GM12878 (cell line): ENCODE data around the gene ATP13A1.

Experiments used
- BHLHE40 ChIP-seq, 2 experiments: fragments of 450-650 bp in 1 of 2; IDR thresholded peaks; 2 replicates each; pipeline ENCODE4 v1.6.1; 2011 to 2017; ENCODE audit warnings: low read depth in 2 of 2, borderline replicate concordance in 1 of 2, improper control_type of control experiment in 1 of 2, low read length in 1 of 2, mild to moderate bottlenecking in 1 of 2
- BMI1 ChIP-seq: fragments of 450-650 bp; IDR thresholded peaks from 2 replicates; pipeline ENCODE4 v1.6.1; 2016; ENCODE audit warnings: mild to moderate bottlenecking, moderate library complexity, borderline replicate concordance
- EP300 ChIP-seq, 2 experiments: fragments of 150-350 bp in 1 of 2; IDR thresholded peaks; 2 replicates each; pipeline ENCODE4 v1.6.1; 2011 to 2012; ENCODE audit warnings: low read depth in 2 of 2, low read length in 2 of 2, borderline replicate concordance in 1 of 2, improper control_type of control experiment in 1 of 2, inconsistent platforms in 1 of 2; ENCODE audit not compliant: control insufficient read depth in 1 of 2
- EZH2 ChIP-seq: IDR thresholded peaks from 2 replicates; pipeline ENCODE4 v1.6.1; 2012; ENCODE audit warnings: low read depth, mild to moderate bottlenecking, control low read depth, inconsistent platforms, low read length, borderline replicate concordance; ENCODE audit not compliant: control insufficient read depth
- MYB ChIP-seq: fragments of 150-350 bp; IDR thresholded peaks from 2 replicates; pipeline ENCODE4 v1.6.1; 2014; ENCODE audit warnings: mild to moderate bottlenecking, low read depth, low read length, borderline replicate concordance
- NFYB ChIP-seq: IDR thresholded peaks from 2 replicates; pipeline ENCODE4 v1.6.1; 2011; ENCODE audit warnings: low read depth, mild to moderate bottlenecking, low read length, improper control_type of control experiment, moderate library complexity; ENCODE audit not compliant: insufficient read depth
- POLR2A ChIP-seq: IDR thresholded peaks from 2 replicates; pipeline ENCODE4 v1.6.1; 2011; ENCODE audit warnings: low read depth, mild to moderate bottlenecking, low read length
- SREBF2 ChIP-seq: IDR thresholded peaks from 2 replicates; pipeline ENCODE4 v1.6.1; 2012; ENCODE audit warnings: mild to moderate bottlenecking, low read length
- TF ChIP-seq, protein P1 (sequence below): fragments of 450-650 bp; IDR thresholded peaks from 2 replicates; pipeline ENCODE4 v1.6.1; 2017; ENCODE audit warnings: antibody characterized with exemption, mild to moderate bottlenecking, moderate library complexity
- TF ChIP-seq, protein P2 (sequence below), 3 experiments: IDR thresholded peaks in 2 of 3; conservative IDR thresholded peaks in 1 of 3; 2 replicates each; pipeline ENCODE4 v1.5.1; 2011; ENCODE audit warnings: low read depth in 3 of 3, low read length in 3 of 3, mild to moderate bottlenecking in 3 of 3, control low read depth in 2 of 3, moderate library complexity in 2 of 3, inconsistent platforms in 1 of 3, mixed read lengths in 1 of 3; ENCODE audit not compliant: control insufficient read depth in 2 of 3, insufficient read depth in 1 of 3; ENCODE audit errors: extremely low read depth in 1 of 3
- TF ChIP-seq, protein P3 (sequence below): IDR thresholded peaks from 2 replicates; pipeline ENCODE4 v1.6.1; 2011; ENCODE audit warnings: mild to moderate bottlenecking, low read depth, low read length, moderate library complexity; ENCODE audit not compliant: insufficient replicate concordance
- TF ChIP-seq, protein P4 (sequence below): IDR thresholded peaks from 2 replicates; pipeline ENCODE4 v1.6.1; 2012; ENCODE audit warnings: low read length, inconsistent platforms
- TF ChIP-seq, protein P5 (sequence below): IDR thresholded peaks from 2 replicates; pipeline ENCODE4 v1.6.1; 2012; ENCODE audit warnings: low read depth, low read length, improper control_type of control experiment

- peak; percentile 88 for TF ChIP-seq POLR2A
- TF ChIP-seq, protein P1, sequence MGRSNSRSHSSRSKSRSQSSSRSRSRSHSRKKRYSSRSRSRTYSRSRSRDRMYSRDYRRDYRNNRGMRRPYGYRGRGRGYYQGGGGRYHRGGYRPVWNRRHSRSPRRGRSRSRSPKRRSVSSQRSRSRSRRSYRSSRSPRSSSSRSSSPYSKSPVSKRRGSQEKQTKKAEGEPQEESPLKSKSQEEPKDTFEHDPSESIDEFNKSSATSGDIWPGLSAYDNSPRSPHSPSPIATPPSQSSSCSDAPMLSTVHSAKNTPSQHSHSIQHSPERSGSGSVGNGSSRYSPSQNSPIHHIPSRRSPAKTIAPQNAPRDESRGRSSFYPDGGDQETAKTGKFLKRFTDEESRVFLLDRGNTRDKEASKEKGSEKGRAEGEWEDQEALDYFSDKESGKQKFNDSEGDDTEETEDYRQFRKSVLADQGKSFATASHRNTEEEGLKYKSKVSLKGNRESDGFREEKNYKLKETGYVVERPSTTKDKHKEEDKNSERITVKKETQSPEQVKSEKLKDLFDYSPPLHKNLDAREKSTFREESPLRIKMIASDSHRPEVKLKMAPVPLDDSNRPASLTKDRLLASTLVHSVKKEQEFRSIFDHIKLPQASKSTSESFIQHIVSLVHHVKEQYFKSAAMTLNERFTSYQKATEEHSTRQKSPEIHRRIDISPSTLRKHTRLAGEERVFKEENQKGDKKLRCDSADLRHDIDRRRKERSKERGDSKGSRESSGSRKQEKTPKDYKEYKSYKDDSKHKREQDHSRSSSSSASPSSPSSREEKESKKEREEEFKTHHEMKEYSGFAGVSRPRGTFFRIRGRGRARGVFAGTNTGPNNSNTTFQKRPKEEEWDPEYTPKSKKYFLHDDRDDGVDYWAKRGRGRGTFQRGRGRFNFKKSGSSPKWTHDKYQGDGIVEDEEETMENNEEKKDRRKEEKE: no peak
- TF ChIP-seq SREBF2: no peak
- TF ChIP-seq MYB: no peak
- TF ChIP-seq, protein P2, sequence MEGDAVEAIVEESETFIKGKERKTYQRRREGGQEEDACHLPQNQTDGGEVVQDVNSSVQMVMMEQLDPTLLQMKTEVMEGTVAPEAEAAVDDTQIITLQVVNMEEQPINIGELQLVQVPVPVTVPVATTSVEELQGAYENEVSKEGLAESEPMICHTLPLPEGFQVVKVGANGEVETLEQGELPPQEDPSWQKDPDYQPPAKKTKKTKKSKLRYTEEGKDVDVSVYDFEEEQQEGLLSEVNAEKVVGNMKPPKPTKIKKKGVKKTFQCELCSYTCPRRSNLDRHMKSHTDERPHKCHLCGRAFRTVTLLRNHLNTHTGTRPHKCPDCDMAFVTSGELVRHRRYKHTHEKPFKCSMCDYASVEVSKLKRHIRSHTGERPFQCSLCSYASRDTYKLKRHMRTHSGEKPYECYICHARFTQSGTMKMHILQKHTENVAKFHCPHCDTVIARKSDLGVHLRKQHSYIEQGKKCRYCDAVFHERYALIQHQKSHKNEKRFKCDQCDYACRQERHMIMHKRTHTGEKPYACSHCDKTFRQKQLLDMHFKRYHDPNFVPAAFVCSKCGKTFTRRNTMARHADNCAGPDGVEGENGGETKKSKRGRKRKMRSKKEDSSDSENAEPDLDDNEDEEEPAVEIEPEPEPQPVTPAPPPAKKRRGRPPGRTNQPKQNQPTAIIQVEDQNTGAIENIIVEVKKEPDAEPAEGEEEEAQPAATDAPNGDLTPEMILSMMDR (IDR thresholded peaks at IDR 0.05 in 2 of 3, conservative IDR thresholded peaks at IDR 0.05 in 1 of 3; ENCODE audit: control insufficient read depth in 2 of 3, extremely low read depth in 1 of 3, insufficient read depth in 1 of 3, low read depth in 3 of 3, low read length in 3 of 3): no peak; a peak in 1 of 6 replicates
- peak in 1 of 2 experiments; percentile 61; a peak in 2 of 4 replicates for TF ChIP-seq BHLHE40 (IDR thresholded peaks at IDR 0.05; ENCODE audit: borderline replicate concordance in 1 of 2, low read depth in 2 of 2, low read length in 1 of 2)
- TF ChIP-seq, protein P3, sequence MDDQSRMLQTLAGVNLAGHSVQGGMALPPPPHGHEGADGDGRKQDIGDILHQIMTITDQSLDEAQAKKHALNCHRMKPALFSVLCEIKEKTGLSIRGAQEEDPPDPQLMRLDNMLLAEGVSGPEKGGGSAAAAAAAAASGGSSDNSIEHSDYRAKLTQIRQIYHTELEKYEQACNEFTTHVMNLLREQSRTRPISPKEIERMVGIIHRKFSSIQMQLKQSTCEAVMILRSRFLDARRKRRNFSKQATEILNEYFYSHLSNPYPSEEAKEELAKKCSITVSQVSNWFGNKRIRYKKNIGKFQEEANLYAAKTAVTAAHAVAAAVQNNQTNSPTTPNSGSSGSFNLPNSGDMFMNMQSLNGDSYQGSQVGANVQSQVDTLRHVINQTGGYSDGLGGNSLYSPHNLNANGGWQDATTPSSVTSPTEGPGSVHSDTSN: no peak
- no peak for TF ChIP-seq EP300 (IDR thresholded peaks at IDR 0.05; ENCODE audit: borderline replicate concordance in 1 of 2, control insufficient read depth in 1 of 2, low read depth in 2 of 2, low read length in 2 of 2)
- TF ChIP-seq, protein P4, sequence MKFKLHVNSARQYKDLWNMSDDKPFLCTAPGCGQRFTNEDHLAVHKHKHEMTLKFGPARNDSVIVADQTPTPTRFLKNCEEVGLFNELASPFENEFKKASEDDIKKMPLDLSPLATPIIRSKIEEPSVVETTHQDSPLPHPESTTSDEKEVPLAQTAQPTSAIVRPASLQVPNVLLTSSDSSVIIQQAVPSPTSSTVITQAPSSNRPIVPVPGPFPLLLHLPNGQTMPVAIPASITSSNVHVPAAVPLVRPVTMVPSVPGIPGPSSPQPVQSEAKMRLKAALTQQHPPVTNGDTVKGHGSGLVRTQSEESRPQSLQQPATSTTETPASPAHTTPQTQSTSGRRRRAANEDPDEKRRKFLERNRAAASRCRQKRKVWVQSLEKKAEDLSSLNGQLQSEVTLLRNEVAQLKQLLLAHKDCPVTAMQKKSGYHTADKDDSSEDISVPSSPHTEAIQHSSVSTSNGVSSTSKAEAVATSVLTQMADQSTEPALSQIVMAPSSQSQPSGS: no peak
- TF ChIP-seq, protein P5, sequence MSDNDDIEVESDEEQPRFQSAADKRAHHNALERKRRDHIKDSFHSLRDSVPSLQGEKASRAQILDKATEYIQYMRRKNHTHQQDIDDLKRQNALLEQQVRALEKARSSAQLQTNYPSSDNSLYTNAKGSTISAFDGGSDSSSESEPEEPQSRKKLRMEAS: no peak
- no peak for TF ChIP-seq NFYB
- peak; percentile 85; the same call in 1 of the 2 replicates for TF ChIP-seq BMI1
- no peak for TF ChIP-seq EZH2
Observed at GRCh38 chr19:19663256-19664120, at the start of gene ATP13A1.
